GM19238 (cell line): ENCODE data around the gene FCRL5.
"Not testable (repeated sequence)": the region's sequence is repeated elsewhere in the genome, so short reads cannot be mapped to it uniquely, and the experiment has no call there.

Experiments
- DNase-seq: peaks from one replicate; pipeline ENCODE4 v3.0.0; 2011; ENCODE audit warnings: low spot score; ENCODE audit not compliant: insufficient read length

Gene FCRL5

GRCh38 chr1:157487504-157487903 lies 64.8 kb downstream of the FCRL5 start:
- no peak for DNase-seq

- no peak for DNase-seq
Measured at GRCh38 chr1:157487096-157487495, 65.2 kb downstream of the FCRL5 start.

- DNase-seq: not testable (repeated sequence)
Measured at GRCh38 chr1:157486400-157486799, 65.9 kb downstream of the FCRL5 start.

- DNase-seq: no peak
Measured at GRCh38 chr1:157485793-157486192, 66.5 kb downstream of the FCRL5 start.

- no peak for DNase-seq
Measured at GRCh38 chr1:157484573-157484972, 67.7 kb downstream of the FCRL5 start.

- DNase-seq: no peak
Measured at GRCh38 chr1:157483635-157484034, 68.7 kb downstream of the FCRL5 start.

GRCh38 chr1:157482717-157483116 lies 69.6 kb downstream of the FCRL5 start:
- no peak for DNase-seq

- DNase-seq: no peak
Measured at GRCh38 chr1:157482174-157482573, 70.1 kb downstream of the FCRL5 start.

GRCh38 chr1:157478030-157478429 lies 74.3 kb downstream of the FCRL5 start:
- no peak for DNase-seq

- no peak for DNase-seq
Measured at GRCh38 chr1:157477419-157477818, 74.9 kb downstream of the FCRL5 start.

GRCh38 chr1:157472959-157473358 lies 79.4 kb downstream of the FCRL5 start:
- no peak for DNase-seq

- DNase-seq: no peak
Measured at GRCh38 chr1:157472056-157472701, 80.1 kb downstream of the FCRL5 start.

- DNase-seq: no peak
Measured at GRCh38 chr1:157471531-157471930, 80.8 kb downstream of the FCRL5 start.

- no peak for DNase-seq
Measured at GRCh38 chr1:157469752-157470675, 82.3 kb downstream of the FCRL5 start.

- no peak for DNase-seq
Measured at GRCh38 chr1:157469300-157469699, 83.0 kb downstream of the FCRL5 start.

- DNase-seq: no peak
Measured at GRCh38 chr1:157466011-157466410, 86.3 kb downstream of the FCRL5 start.
